Skin epidermis (tissue), 12 donors: ENCODE results near the gene SART3.
"Not testable (repeated sequence)": the region's sequence is repeated elsewhere in the genome, so short reads cannot be mapped to it uniquely, and the experiment has no call there.

ENCODE experiments used
- H3K27ac ChIP-seq, 21 experiments: fragments of 200-600 bp; sonication (generic) in 11 of 21; one replicate each; pipeline ENCODE4 v1.5.0; 2020; ENCODE audit warnings: mild to moderate bottlenecking in 3 of 21, inconsistent platforms in 2 of 21, moderate library complexity in 2 of 21
- H3K4me3 ChIP-seq, 7 experiments: fragments of 200-600 bp; sonication (generic) in 2 of 7; one replicate each; pipeline ENCODE4 v1.5.0; 2020; ENCODE audit warnings: inconsistent platforms in 2 of 7, mild to moderate bottlenecking in 2 of 7, moderate library complexity in 1 of 7

The SART3 gene

GRCh38 chr12:108510836-108511235 is 50.1 kb downstream of the SART3 start:
- no peak overlapping the region for H3K27ac ChIP-seq
- H3K4me3 ChIP-seq = no peak overlapping the region

- Histone ChIP-seq H3K4me3 (no peak overlapping the region), H3K27ac (no peak overlapping the region)
Measured at GRCh38 chr12:108509806-108510205, 51.2 kb downstream of the SART3 start.

GRCh38 chr12:108507971-108508642 is 52.9 kb downstream of the SART3 start:
- Histone ChIP-seq H3K27ac (no peak overlapping the region), H3K4me3 (no peak overlapping the region)

DNA sequence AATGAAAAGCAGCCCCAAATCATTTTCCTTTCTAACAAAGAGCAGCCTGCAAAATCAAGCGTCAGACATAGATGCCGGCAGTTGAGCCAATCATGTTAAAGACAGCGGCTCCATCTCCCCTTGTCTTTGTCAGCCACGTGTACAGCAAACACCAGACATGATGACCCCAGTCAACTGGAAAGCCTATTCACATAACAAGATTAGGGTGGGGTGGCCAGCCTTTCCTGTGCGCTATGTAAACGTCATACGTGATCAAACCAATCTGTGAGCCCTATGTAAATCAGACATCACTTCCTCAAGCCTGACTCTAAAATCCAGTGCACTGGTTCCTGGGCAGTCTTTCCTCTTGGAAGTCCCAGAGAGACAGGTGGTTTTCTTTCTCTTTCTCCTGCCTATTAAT is 55.8 kb downstream of the SART3 start:
- Histone ChIP-seq H3K4me3 (no peak overlapping the region), H3K27ac (no peak overlapping the region)

DNA sequence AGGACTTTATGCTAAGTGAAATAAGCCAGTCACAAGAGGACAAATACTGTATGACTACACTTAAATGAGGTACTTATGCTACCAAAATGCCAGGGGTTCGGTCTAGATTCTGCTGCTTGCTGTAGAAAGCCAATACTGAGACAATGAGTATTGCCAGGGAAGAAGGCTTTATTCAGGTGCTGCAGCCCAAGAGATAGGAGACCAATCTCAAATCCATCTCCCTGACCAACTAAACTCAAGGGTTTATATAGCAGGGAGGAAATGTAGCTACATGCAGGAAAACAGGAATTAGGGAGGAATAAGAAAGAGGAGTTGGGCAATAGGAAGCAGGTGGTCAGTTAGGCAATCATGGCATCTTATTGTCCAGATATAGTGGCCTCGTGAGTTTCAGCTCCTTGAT is 58.1 kb downstream of the SART3 start:
- Histone ChIP-seq H3K27ac (no peak overlapping the region), H3K4me3 (no peak overlapping the region)

DNA sequence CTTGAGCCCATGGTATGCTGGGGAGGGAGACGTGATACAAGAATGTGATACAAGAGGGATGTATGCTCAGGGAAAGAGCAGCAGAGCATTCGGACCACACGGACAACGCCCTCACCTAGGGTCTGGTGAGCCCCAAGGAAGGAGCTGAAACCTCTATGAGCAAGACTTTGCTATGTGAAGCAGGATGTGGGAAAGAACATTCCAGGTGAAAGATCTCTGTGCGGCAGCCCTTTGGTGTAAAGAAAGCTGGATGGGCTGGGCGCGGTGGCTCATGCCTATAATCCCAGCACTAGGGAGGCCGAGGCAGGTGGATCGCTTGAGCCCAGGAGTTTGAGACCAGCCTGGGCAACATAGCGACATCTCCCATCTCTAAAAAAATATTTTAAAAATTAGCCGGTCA is 62.8 kb downstream of the SART3 start:
- H3K4me3 ChIP-seq = no peak overlapping the region
- H3K27ac ChIP-seq = no peak overlapping the region

GRCh38 chr12:108495823-108496579 is 65.0 kb downstream of the SART3 start:
- Histone ChIP-seq H3K27ac (no peak overlapping the region), H3K4me3 (no peak overlapping the region)

DNA sequence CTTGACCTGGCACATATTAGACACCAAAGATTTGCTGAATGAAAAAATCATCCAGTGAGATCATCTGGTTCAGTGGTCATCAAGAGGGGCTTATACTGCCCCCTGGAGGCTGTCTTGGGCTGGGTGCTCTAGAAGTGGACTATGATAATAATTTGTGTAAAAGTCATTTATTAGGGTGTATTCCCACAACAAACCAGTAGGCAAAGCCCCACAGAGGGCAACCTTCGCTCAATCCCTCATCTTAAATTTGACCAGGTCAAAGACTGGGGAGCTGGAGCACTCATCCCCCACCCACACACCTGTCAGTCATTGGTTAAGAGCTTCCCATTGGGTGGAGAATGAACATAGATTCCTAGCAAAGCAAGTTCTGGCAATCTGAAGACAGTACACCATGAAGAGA is 65.9 kb downstream of the SART3 start:
- H3K4me3 ChIP-seq = no peak overlapping the region

GRCh38 chr12:108491256-108491655 is 69.7 kb downstream of the SART3 start:
- Histone ChIP-seq H3K4me3 (no peak overlapping the region), H3K27ac (no peak overlapping the region)

More for the DNA sequence above, 65.9 kb downstream of the SART3 start:
- H3K27ac ChIP-seq = no peak overlapping the region

DNA sequence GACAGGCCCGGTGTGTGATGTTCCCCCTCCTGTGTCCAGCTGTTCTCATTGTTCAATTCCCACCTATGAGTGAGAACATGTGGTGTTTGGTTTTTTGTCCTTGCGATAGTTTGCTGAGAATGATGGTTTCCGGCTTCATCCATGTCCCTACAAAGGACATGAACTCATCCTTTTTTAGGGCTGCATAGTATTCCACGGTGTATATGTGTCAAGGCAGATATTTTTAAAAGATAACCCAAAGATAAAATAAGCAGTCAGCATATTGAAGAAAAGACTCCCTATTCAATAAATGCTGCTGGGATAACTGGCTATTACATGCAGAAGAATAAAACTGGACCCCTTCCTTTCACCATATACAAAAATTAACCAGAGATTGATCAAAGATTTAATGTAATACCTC is 73.9 kb downstream of the SART3 start:
- not testable (repeated sequence) for H3K27ac ChIP-seq, H3K4me3 ChIP-seq

DNA sequence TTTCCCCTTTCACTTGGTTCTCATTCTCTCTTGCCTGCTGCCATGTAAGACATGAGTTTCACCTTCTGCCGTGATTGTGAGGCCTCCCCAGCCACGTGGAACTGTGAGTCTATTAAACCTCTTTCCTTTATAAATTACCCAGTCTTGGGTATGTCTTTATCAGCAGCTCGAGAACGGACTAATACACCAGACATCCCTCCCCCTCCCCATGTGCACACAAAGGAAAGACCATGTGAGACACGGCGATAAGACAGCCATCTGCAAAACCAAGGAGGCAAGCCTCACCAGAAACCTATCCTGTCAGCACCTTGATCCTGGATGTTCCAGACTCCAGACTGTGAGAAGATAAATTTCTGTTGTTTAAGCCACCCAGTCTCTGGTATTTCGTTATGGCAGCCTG is 75.6 kb downstream of the SART3 start:
- not testable (repeated sequence) for H3K27ac ChIP-seq, H3K4me3 ChIP-seq

GRCh38 chr12:108484845-108485244 is 76.1 kb downstream of the SART3 start:
- H3K27ac ChIP-seq = no peak overlapping the region
- no peak overlapping the region for H3K4me3 ChIP-seq

- Histone ChIP-seq H3K27ac (no peak overlapping the region), H3K4me3 (no peak overlapping the region)
Measured at GRCh38 chr12:108484431-108484830, 76.5 kb downstream of the SART3 start.

DNA sequence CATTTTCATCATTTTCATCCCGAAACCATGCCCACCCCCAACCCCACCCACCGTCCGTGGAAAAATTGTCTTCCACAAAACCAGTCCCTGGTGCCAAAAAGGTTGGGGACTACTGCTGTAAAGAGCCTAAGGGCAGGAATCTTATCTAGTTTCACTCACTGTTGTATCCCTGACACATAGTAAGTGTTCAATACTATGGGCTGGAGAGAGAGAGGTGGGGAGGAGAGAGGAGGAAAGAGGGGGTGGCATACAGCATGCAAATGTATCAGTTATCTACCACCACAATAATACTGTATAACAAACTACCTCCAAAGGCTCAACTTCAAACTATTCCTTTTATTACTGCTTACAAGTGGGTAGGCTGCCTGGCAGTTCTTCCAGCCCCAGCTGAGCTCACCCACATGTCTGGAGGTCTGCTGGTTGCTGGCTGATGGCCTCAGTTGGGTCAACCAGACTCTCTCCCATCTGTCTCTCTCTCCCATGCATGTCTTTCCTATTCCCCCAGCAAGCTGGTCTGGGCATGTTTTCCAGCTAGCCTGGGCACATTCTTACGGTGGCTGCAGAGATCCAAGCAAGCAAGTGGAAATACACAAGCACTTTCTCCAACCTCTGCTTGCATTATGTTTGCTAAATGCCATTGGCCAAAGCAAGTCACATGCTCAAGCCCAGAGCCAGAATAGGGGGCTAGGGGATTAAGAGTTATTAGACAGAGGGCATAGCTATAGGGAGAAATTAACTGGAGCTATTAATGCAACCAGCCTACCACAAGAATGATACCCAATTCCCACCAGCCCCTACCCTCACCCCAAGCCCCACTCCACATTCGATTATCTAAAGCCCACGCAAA is 77.5 kb downstream of the SART3 start:
- Histone ChIP-seq H3K4me3 (no peak overlapping the region), H3K27ac (no peak overlapping the region)

GRCh38 chr12:108482717-108483212 is 78.2 kb downstream of the SART3 start:
- no peak overlapping the region for H3K27ac ChIP-seq
- no peak overlapping the region for H3K4me3 ChIP-seq

DNA sequence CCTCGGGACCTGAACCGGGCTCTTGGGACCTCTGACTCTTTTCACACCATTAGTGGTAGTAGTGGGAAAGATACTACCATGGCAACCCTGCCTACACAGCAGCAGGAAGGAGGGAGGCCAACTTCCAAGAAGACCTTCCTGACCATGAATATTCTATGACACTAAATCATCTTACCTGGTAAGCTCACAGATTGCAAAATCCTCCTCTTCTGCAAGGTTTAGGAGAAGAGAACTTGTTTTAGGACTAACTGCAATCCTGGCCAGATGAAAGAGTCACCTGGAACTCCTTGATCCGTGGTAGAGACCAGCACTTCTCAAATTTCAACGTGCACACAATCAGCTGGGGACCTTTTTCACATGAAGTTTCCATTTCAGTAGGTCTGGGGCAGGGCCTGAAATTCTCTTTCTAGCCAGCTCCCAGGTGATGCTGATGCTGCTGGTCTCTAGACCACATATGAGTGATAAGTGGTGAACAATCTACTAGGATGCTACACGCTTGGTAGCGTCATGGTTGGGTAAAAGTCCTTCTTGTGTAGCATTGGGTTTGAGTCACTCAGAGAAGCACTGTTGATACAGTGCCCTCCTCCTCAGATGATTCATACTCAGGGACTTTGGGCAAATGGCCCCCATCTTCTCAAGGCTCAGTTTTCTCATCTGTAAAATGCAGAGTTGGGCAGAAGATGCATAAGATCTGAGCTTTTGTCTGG is 81.5 kb downstream of the SART3 start:
- Histone ChIP-seq H3K4me3 (no peak overlapping the region), H3K27ac (no peak overlapping the region)

GRCh38 chr12:108478611-108479206 is 82.3 kb downstream of the SART3 start:
- H3K27ac ChIP-seq = no peak overlapping the region
- no peak overlapping the region for H3K4me3 ChIP-seq

- Histone ChIP-seq H3K27ac (no peak overlapping the region), H3K4me3 (no peak overlapping the region)
Measured at GRCh38 chr12:108477881-108478259, 83.1 kb downstream of the SART3 start.

DNA sequence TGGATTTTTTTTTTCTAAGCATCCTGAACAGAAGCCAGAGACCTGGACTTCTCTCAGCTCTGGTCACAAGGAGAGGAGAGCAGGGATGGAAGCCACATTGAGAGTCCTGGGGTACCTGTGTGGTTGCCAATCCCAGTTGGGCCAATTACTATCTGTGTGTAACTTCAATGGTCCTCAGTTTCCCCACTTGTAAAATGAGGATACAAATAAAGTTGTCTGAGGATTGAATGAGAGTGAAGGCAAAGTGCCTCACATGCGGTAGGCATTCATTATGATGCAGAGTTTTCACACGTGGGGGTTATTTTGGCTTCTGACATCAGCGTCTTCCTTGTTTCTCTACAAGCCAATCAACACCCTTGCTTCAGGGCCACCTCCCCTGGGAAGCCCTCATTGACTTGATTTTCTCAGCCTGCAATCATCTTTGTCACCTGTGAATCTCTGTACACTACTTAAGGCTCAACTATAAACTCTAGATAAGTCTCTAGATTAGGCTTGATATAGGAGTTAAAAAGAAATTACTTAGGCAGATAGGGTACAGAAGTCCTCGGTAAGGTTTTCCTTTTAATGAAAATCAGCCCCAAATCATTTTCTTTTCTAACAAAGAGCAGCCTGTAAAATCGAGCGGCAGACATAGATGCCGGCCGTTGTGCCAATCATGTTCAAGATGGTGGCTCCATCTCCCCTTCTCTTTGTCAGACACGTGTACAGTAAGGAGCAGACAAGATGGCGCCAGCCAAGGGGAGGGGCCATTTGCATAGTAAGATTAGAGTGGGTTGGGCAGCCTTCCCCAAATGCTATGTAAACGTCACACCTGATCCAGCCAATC is 83.7 kb downstream of the SART3 start:
- no peak overlapping the region for H3K27ac ChIP-seq
- no peak overlapping the region for H3K4me3 ChIP-seq
